GM12891 (cell line): ENCODE results near the gene HCST.

Experiments used
- PAX5 ChIP-seq: IDR thresholded peaks from 2 replicates; pipeline ENCODE4 v1.6.1; 2011; ENCODE audit warnings: low read length, moderate library complexity, mild to moderate bottlenecking; ENCODE audit not compliant: insufficient read depth, severe bottlenecking
- POLR2A ChIP-seq: IDR thresholded peaks from 2 replicates; pipeline ENCODE4 v1.6.1; 2011; ENCODE audit warnings: low read depth, low read length, control low read depth
- POLR2AphosphoS5 ChIP-seq: IDR thresholded peaks from 2 replicates; pipeline ENCODE4 v1.6.1; 2011; ENCODE audit warnings: low read depth, low read length, control low read depth
- SPI1 ChIP-seq: IDR thresholded peaks from 2 replicates; pipeline ENCODE4 v1.6.1; 2011; ENCODE audit warnings: low read depth, low read length, control low read depth
- TAF1 ChIP-seq: IDR thresholded peaks from 2 replicates; pipeline ENCODE4 v1.6.1; 2011; ENCODE audit warnings: low read depth, low read length, control low read depth

DNA sequence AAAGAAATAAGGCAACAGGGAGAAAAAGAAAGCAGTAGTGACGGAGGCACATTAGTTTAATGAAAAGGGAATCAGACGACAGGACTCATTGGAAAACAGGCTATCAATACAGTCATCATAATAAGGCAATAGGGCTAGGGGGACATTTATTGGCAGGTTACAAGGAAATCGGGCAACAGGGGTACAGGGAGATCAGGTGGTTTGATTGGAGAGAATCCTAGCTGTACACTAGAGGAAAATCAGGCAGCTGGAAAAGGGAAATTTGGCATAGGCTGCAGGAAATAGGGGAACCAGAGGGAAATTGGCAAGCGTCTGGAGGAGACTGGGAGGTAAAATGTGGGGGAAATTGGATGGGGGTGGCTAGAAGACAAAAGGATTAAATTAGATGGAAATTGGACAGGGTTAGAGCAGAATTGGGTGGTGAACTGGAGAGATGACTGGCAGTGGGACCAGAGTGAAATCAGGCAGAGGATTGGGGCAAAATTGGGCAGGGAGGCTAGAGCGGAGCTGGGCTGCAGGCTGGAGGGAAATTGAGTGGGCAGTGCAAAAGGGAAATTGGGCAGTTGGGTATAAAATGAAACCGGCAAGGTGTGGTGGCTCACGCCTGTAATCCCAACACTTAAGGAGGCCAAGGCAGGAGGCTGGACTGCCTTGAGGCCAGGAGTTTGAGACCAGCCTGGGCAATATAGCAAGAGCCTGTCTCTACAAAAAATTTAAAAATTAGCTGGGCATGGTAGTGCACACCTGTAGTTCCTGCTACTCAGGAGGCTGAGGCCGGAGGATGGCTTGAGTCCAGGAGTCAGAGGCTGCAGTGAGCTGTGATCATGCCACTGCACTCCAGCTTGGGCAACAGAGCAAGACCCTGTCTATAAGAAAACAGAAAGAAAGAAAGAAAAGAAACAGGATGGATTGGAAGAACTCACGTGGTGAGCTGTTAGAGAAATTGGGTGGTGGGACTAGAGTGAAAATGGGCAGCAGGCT lies 41.3 kb downstream of the HCST start:
- TF ChIP-seq POLR2AphosphoS5 (no peak), POLR2A (no peak), TAF1 (no peak), PAX5 (no peak), SPI1 (no peak)
